SIG-M5 treated with dmso at 0.1 percent for 504 hours (cell line): ENCODE results near the gene MUC13.
"Not testable (repeated sequence)": the region's sequence is repeated elsewhere in the genome, so short reads cannot be mapped to it uniquely, and the experiment has no call there.

ENCODE experiments used
- DNase-seq: peaks from one replicate; lab custom pipeline; 2025; ENCODE audit not compliant: unreplicated experiment; lab: John Stamatoyannopoulos, UW

Gene MUC13, protein sequence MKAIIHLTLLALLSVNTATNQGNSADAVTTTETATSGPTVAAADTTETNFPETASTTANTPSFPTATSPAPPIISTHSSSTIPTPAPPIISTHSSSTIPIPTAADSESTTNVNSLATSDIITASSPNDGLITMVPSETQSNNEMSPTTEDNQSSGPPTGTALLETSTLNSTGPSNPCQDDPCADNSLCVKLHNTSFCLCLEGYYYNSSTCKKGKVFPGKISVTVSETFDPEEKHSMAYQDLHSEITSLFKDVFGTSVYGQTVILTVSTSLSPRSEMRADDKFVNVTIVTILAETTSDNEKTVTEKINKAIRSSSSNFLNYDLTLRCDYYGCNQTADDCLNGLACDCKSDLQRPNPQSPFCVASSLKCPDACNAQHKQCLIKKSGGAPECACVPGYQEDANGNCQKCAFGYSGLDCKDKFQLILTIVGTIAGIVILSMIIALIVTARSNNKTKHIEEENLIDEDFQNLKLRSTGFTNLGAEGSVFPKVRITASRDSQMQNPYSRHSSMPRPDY

GRCh38 chr3:124934577-124934976, at the start of gene MUC13:
Gene MUC13 (minus strand): TSS chr3:124934751. CDS start chr3:124934712, 39 bp downstream.
- no peak for DNase-seq

DNA sequence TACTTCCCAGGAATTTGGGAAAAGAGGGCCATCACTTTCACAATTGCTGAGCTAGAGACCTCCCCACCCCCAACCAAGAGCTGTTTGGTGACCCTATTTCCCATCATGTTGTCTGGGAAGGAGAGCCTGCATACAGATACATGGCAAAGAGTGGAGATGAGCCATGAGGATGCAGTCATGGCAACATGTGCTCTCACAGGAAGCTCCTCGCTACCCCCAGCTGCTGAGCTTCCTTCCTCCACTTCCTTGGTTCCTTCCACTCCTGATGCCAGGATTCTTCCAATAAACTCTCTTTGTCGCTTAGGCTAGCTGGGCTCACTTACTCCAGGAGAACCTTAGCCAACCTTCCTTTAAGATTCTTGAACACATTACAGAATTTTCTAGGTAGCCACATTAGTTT, 48.3 kb upstream of the MUC13 start:
- DNase-seq, result no peak

DNA sequence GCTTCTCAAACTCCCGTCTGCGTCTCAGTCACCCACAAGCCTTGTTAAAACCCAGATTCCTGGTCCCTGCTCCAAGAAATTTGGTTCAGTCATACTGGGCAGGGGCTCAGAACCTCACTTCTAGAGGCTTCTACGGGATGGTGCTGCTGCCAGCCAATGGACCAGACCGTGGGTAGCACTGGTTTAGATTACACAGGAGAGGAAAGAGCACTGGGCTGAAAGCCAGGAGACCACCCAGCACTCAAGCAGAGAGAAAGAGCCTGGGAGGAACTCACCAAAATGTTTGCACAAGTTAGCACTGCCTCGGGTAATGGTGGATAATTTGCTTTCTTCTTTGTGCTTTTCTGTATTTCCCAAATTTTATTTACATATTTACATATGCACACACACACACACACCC, 46.9 kb upstream of the MUC13 start:
- DNase-seq, result no peak

DNA sequence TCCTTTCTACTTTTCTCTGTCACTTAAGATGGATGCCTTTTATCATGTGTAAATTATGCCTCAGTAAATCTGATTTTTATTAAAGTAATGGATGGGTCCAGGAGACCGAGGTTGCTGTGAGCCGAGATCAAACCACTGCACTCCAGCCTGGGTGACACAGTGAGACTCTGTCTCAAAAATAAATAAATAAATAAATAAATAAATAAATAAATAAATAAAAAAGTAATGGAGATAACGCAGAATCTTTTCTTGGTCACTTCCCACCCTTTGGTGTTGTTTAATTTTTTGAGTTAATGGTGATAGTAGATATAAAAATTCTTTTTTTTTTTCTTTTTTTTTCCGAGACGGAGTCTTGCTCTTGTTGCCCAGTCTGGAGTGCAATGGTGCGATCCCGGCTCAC, 44.1 kb upstream of the MUC13 start:
- no peak for DNase-seq

GRCh38 chr3:124976383-124976782, 41.8 kb upstream of the MUC13 start:
- no peak for DNase-seq

DNA sequence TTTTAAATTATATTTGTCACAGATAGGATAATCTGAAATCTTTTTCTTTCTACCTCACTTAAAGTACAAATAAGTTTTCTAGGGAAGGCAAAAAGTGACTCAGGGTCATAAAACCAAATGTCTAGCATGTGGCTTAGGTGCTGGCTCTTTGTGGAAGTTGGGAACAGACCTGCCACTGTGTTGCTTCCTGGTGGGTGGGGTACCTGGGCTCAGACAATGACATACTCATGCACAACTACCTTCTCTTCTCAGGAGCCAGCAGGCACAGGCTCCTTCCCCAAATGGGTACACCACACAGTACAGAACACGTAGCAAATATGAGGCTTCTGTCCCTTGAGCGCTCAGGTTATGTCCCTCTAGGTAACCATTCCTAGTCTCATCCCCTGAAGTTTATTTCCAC, 40.1 kb upstream of the MUC13 start:
- no peak for DNase-seq

DNA sequence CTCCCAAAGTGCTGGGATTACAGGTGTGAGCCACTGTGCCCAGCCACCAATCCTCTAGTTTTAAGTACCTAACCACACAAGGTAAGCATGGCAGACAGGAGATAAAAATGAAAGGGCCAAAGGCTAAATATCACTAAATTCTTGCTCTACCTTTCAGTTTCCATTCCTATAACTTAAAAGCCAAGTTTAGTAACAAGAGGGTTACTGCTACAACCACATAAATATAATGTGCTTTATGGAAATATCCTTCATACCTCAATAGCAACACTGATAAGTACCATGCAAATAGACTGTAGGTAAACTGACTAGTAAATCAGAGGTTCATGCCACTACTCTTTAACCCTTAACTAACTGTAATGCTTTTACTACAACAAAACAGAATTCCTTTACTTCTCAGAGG, 38.7 kb upstream of the MUC13 start:
- no peak for DNase-seq

- peak; percentile 24 for DNase-seq
Measured at GRCh38 chr3:124972457-124972856, 37.9 kb upstream of the MUC13 start.

GRCh38 chr3:124969963-124970722, 35.6 kb upstream of the MUC13 start:
- no peak for DNase-seq

- DNase-seq, result no peak
Measured at GRCh38 chr3:124969190-124969589, 34.6 kb upstream of the MUC13 start.

- DNase-seq, result no peak
Measured at GRCh38 chr3:124967964-124968363, 33.4 kb upstream of the MUC13 start.

- no peak for DNase-seq
Measured at GRCh38 chr3:124966521-124967445, 32.2 kb upstream of the MUC13 start.

- DNase-seq, result no peak
Measured at GRCh38 chr3:124965413-124965812, 30.9 kb upstream of the MUC13 start.

DNA sequence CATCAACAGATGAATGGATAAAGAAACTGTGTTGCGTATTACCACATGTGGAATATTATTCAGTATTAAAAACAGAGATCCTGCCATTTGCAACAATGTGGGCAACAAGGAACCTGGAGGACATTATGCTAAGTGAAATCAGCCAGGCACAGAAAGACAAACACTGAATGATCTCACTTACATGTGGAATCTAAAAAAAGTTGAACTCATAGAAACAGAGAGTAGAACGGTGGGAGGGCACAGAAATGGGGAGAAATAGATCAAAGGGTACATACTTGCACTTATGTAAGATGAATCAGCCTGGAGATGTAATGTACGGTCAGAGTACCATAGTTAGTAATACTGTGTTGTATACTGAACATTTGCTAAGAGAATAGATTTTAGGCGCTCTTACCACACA, 29.8 kb upstream of the MUC13 start:
- no peak for DNase-seq

GRCh38 chr3:124963755-124964154, 29.2 kb upstream of the MUC13 start:
- no peak for DNase-seq

DNA sequence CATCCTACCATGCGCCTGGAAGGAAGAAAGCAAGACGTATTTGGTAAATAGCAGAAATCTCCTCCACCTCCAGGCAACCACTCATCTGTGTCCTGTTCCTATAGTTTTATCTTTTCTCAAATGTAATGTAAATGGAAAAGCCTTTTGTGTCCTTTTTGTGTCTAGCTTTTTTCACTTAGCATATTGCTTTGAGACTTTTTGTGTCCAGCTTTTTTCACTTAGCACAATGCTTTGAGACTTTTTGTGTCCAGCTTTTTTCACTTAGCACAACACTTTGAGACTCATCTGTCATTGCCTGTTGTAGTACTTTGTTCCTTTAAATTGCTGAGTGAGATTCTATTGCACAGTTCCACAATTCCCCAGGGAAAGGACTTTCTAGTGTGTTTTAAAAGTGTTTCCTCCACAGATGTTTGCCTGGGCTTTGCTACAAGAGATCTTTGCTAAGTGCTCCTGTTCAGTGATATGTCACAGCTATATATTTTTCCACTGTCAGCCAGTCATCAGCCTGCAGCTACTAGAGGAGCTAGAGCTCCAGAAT, 27.9 kb upstream of the MUC13 start:
- no peak for DNase-seq

- DNase-seq, result no peak
Measured at GRCh38 chr3:124960698-124961097, 26.1 kb upstream of the MUC13 start.

DNA sequence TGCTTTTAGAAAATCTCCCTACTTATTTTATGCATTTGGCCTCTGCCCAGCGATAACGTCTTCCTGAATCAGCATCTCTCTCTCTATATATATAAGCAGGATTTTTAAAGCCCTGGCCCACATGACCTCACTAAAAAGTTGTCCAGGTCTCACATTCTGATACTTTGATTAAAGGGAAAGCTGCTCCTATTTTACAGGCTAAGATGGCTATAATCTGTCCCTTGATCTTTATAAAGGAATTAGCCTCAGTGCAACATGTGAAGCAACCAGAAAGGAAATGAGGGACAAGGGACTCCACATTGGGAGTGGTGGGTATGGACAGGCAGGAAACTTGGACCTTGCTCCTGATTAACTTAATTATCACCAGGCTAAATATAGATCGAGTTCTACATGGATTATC, 25.6 kb upstream of the MUC13 start:
- no peak for DNase-seq

GRCh38 chr3:124957951-124958350, 23.4 kb upstream of the MUC13 start:
- not testable (repeated sequence) for DNase-seq

- DNase-seq, result no peak
Measured at GRCh38 chr3:124952282-124952855, 17.8 kb upstream of the MUC13 start.
